Smooth muscle cell (in vitro differentiated cells): Measurements from ENCODE around the gene SRC. TPM values are rescaled to one million over a fixed set of nuclear protein-coding genes. Genes with fewer than 3 reads are reported as not detected.
"Not testable (repeated sequence)": the region's sequence is repeated elsewhere in the genome, so short reads cannot be mapped to it uniquely, and the experiment has no call there.

ENCODE experiments used
- DNase-seq: peaks from one replicate; lab custom pipeline; 2025; ENCODE audit not compliant: unreplicated experiment; lab: John Stamatoyannopoulos, UW
- H2AFZ ChIP-seq: fragments of 200-600 bp; sonication (generic); 2 replicates; pipeline ENCODE4 v1.6.0; 2016; ENCODE audit warnings: antibody characterized with exemption, low read depth, mild to moderate bottlenecking
- H3F3A ChIP-seq: fragments of 200-600 bp; sonication (generic); 2 replicates; pipeline ENCODE4 v1.6.0; 2017; ENCODE audit warnings: antibody characterized with exemption, low read depth
- H3K27ac ChIP-seq: fragments of 200-600 bp; sonication (generic); 2 replicates; pipeline ENCODE4 v1.5.1; 2016; ENCODE audit warnings: low read depth, mild to moderate bottlenecking
- H3K27me3 ChIP-seq: fragments of 200-600 bp; sonication (generic); 2 replicates; pipeline ENCODE4 v1.6.1; 2016; ENCODE audit warnings: low read depth, mild to moderate bottlenecking
- H3K36me3 ChIP-seq: fragments of 200-600 bp; sonication (generic); 2 replicates; pipeline ENCODE4 v1.5.1; 2016; ENCODE audit warnings: low read depth
- H3K4me1 ChIP-seq: fragments of 200-600 bp; sonication (generic); 2 replicates; pipeline ENCODE4 v1.5.1; 2016; ENCODE audit warnings: low read depth
- H3K4me2 ChIP-seq: fragments of 200-600 bp; sonication (generic); 2 replicates; pipeline ENCODE4 v1.6.0; 2016; ENCODE audit warnings: mild to moderate bottlenecking
- H3K4me3 ChIP-seq: fragments of 200-600 bp; sonication (generic); 2 replicates; pipeline ENCODE4 v1.5.1; 2016; ENCODE audit warnings: mild to moderate bottlenecking
- H3K79me2 ChIP-seq: fragments of 200-600 bp; sonication (generic); 2 replicates; pipeline ENCODE4 v1.6.0; 2016; ENCODE audit warnings: low read depth, mild to moderate bottlenecking
- H3K9ac ChIP-seq: fragments of 200-600 bp; sonication (generic); 2 replicates; pipeline ENCODE4 v1.6.0; 2016; ENCODE audit warnings: low read depth
- H3K9me3 ChIP-seq: fragments of 200-600 bp; sonication (generic); replicated peaks from 2 replicates; pipeline ENCODE4 v1.5.1; 2016; ENCODE audit warnings: low read depth
- H4K20me1 ChIP-seq: fragments of 200-600 bp; sonication (generic); 2 replicates; pipeline ENCODE4 v1.6.0; 2016; ENCODE audit warnings: low read depth
- WGBS: methylation state at CpG from one replicate; pipeline ENCODE4 v1.1.7; 2016; ENCODE audit warnings: low lambda C conversion rate; 5-methylcytosine and 5-hydroxymethylcytosine counted together
- polyA plus RNA-seq: library from polyadenylated mRNA; unstranded; fragments of >200 nt; fragmentation: Nextera tagmentation; extraction: Ambion mirVana; gene quantifications from 2 replicates; pipeline ENCODE4 v1.2.1, GENCODE V29; 2016
- total RNA-seq: library from RNA; depleted of rRNA; stranded (reverse); fragments of >200 nt; gene quantifications from 2 replicates; pipeline ENCODE4 v1.2.3, GENCODE V29; 2014
- TF ChIP-seq, protein P1 (sequence below): fragments of 200-600 bp; sonication (generic); IDR thresholded peaks from 2 replicates; pipeline ENCODE4 v1.5.1; 2017; ENCODE audit warnings: borderline replicate concordance, mild to moderate bottlenecking, antibody characterized with exemption; ENCODE audit not compliant: insufficient read depth, poor library complexity, severe bottlenecking

Gene SRC
- total and polyA plus RNA-seq, 2 experiments from 2014 or later, result 26.0 to 36.5 TPM

DNA sequence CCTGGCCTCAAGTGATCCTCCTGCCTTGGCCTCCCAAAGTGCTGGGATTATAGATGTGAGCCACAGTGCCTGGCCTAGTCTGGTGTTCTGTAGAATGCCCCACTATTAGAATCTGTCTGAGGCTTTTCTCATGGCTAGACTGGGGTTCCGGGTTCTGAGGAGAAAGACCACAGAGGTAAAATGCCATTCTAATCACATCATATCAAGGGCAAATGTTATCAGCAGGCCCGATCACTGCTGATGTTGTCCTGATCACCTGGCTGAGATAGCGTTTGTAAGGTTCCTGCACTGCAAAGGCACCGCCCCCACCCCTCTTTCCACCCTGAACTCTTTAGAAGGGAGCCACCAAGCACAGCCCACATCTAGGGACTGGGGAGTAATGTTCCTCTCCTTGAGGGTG, 6.7 kb upstream of the SRC start:
- no peak for DNase-seq
- H3K79me2 ChIP-seq, result no peaks in the 10 kb centered on the region
- 56% methylated on average over 4 of the region's 4 CpGs for WGBS

DNA sequence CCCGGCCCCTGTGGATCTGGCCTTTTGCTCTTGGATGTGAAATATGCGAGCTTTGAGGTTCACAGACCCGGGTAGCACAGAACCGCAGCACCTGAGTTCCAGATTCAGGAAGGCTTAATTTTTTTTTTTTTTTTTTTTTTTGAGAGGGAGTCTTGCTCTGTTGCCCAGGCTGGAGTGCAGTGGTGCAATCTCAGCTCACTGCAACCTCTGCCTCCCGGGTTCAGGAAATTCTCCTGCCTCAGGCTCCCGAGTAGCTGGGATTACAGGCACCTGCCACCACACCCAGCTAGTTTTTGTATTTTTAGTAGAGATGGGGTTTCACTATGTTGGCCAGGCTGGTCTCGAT, 6.2 kb upstream of the SRC start:
- not testable (repeated sequence) for H3K9ac ChIP-seq, H3K36me3 ChIP-seq, H3K4me1 ChIP-seq, H3K4me2 ChIP-seq, H3K9me3 ChIP-seq, H3K27me3 ChIP-seq, DNase-seq, H3F3A ChIP-seq, H3K79me2 ChIP-seq, H3K4me3 ChIP-seq, H4K20me1 ChIP-seq, H2AFZ ChIP-seq, H3K27ac ChIP-seq
- WGBS, result 97% methylated on average over 7 of the region's 7 CpGs

More for the DNA sequence above, 6.7 kb upstream of the SRC start:
- Histone ChIP-seq H3K9me3 (no peaks in the 10 kb centered on the region), H3K9ac (no peak overlapping the region), H3K4me1 (peaks cover 5% of the 10 kb centered on the region), H4K20me1 (no peaks in the 10 kb centered on the region), H3F3A (no peaks in the 10 kb centered on the region), H3K27me3 (no peaks in the 10 kb centered on the region), H3K27ac (no peak overlapping the region), H3K4me3 (no peak overlapping the region), H3K4me2 (no peak overlapping the region), H2AFZ (no peak overlapping the region), H3K36me3 (no peaks in the 10 kb centered on the region)
- TF ChIP-seq, protein P1, sequence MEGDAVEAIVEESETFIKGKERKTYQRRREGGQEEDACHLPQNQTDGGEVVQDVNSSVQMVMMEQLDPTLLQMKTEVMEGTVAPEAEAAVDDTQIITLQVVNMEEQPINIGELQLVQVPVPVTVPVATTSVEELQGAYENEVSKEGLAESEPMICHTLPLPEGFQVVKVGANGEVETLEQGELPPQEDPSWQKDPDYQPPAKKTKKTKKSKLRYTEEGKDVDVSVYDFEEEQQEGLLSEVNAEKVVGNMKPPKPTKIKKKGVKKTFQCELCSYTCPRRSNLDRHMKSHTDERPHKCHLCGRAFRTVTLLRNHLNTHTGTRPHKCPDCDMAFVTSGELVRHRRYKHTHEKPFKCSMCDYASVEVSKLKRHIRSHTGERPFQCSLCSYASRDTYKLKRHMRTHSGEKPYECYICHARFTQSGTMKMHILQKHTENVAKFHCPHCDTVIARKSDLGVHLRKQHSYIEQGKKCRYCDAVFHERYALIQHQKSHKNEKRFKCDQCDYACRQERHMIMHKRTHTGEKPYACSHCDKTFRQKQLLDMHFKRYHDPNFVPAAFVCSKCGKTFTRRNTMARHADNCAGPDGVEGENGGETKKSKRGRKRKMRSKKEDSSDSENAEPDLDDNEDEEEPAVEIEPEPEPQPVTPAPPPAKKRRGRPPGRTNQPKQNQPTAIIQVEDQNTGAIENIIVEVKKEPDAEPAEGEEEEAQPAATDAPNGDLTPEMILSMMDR, result no peak

DNA sequence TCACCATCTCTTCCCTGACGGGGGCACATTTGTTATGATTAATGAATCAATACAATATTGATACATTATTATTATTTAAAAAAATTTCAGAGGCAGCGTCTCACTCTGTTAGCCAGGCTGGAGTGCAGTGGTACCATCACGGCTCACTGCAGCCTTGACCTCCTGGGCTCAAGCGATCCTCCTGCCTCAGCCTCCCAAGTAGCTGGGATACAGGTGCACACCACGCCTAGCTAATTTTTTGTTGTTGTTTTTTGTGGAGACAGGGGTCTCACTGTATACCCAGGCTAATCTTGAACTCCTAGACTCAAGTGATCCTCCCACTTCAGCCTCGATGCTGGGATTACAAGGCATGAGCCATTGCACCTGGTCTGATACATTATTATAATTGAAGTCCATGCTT, 4.9 kb upstream of the SRC start:
- WGBS, result 98% methylated on average over 6 of the region's 6 CpGs
- Histone ChIP-seq H3K4me1 (peaks cover 5% of the 10 kb centered on the region), H3K9me3 (no peaks in the 10 kb centered on the region), H3F3A (no peaks in the 10 kb centered on the region), H3K27ac (no peak overlapping the region), H3K9ac (no peak overlapping the region), H3K4me3 (no peak overlapping the region), H3K27me3 (no peaks in the 10 kb centered on the region), H3K36me3 (no peaks in the 10 kb centered on the region), H3K79me2 (peaks cover 6% of the 10 kb centered on the region), H4K20me1 (no peaks in the 10 kb centered on the region), H2AFZ (no peak overlapping the region), H3K4me2 (no peak overlapping the region)
- DNase-seq, result no peak
- TF ChIP-seq, protein P1, result no peak

DNA sequence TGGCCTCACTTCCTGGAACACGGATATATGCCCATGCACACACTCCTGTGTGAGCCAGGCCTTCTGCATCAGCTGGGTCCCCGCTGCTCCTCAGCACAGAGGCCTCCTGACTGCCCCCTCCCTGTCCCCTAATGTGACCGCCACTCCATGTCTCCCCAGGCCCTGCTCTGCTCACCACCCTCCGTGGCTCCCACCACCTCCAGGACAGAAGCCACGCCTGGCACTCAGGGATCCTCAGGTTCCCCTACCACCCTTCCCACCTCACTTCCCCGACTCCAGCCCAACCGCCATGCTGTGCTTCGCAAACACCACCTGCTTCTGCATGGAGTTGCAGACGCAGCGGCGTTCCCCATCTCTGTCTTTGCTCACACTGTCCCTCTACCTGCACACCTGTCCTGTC, 4.3 kb upstream of the SRC start:
- Histone ChIP-seq H3K79me2 (peaks cover 13% of the 10 kb centered on the region), H3K27me3 (no peaks in the 10 kb centered on the region), H4K20me1 (no peaks in the 10 kb centered on the region), H3K9me3 (no peaks in the 10 kb centered on the region), H3K4me1 (peaks cover 6% of the 10 kb centered on the region), H3K9ac (no peak overlapping the region), H3K36me3 (no peaks in the 10 kb centered on the region), H3K4me2 (no peak overlapping the region), H2AFZ (no peak overlapping the region), H3K4me3 (no peak overlapping the region), H3K27ac (no peak overlapping the region), H3F3A (no peaks in the 10 kb centered on the region)
- WGBS, result 95% methylated on average over 11 of the region's 11 CpGs
- DNase-seq, result no peak
- TF ChIP-seq, protein P1, result no peak
